Loucy (cell line): ENCODE results near the gene EPHA5.

ENCODE experiments used
- H2AFZ ChIP-seq: fragments of 200-600 bp; sonication (generic); 2 replicates; pipeline ENCODE4 v1.6.0; 2016; ENCODE audit warnings: antibody characterized with exemption, mild to moderate bottlenecking, low read length, moderate library complexity
- H3F3A ChIP-seq: fragments of 200-600 bp; 2 replicates; pipeline ENCODE4 v1.6.0; 2016; ENCODE audit warnings: antibody characterized with exemption, low read depth, mild to moderate bottlenecking
- H3K27me3 ChIP-seq: fragments of 200-600 bp; sonication (generic); 2 replicates; pipeline ENCODE4 v1.6.1; 2014; ENCODE audit warnings: low read length, mild to moderate bottlenecking; ENCODE audit not compliant: insufficient read depth, poor library complexity, severe bottlenecking
- H3K36me3 ChIP-seq: fragments of 200-600 bp; sonication (generic); 2 replicates; pipeline ENCODE4 v1.6.1; 2016; ENCODE audit warnings: low read length; ENCODE audit not compliant: insufficient read depth
- H3K4me1 ChIP-seq: fragments of 200-600 bp; sonication (generic); 2 replicates; pipeline ENCODE4 v1.5.1; 2014; ENCODE audit warnings: low read length, mild to moderate bottlenecking; ENCODE audit not compliant: insufficient read depth, poor library complexity, severe bottlenecking
- H3K4me2 ChIP-seq: fragments of 200-600 bp; sonication (generic); 2 replicates; pipeline ENCODE4 v1.6.0; 2014; ENCODE audit warnings: antibody characterized with exemption, low read length, low read depth, mild to moderate bottlenecking; ENCODE audit not compliant: poor library complexity, severe bottlenecking
- H3K4me3 ChIP-seq: fragments of 200-600 bp; sonication (generic); 2 replicates; pipeline ENCODE4 v1.5.1; 2014; ENCODE audit warnings: low read length, mild to moderate bottlenecking, mixed read lengths; ENCODE audit not compliant: poor library complexity, severe bottlenecking
- H3K79me2 ChIP-seq: fragments of 200-600 bp; sonication (generic); 2 replicates; pipeline ENCODE4 v1.6.1; 2014; ENCODE audit warnings: low read length; ENCODE audit not compliant: insufficient read depth
- H3K9ac ChIP-seq: fragments of 200-600 bp; sonication (generic); 2 replicates; pipeline ENCODE4 v1.6.0; 2014; ENCODE audit warnings: mild to moderate bottlenecking, low read depth, low read length, moderate library complexity; ENCODE audit not compliant: poor library complexity, severe bottlenecking
- H3K9me2 ChIP-seq: fragments of 200-600 bp; sonication (generic); replicated peaks from 2 replicates; pipeline ENCODE4 v1.6.1; 2016; ENCODE audit warnings: low read depth, low read length, mixed read lengths
- H3K9me3 ChIP-seq: fragments of 200-600 bp; sonication (generic); 2 replicates; pipeline ENCODE4 v1.6.1; 2014; ENCODE audit warnings: mild to moderate bottlenecking, antibody characterized with exemption, low read length, low read depth; ENCODE audit not compliant: insufficient read depth
- H4K20me1 ChIP-seq: fragments of 200-600 bp; sonication (generic); 2 replicates; pipeline ENCODE4 v1.6.0; 2014; ENCODE audit warnings: antibody characterized with exemption, low read length, mild to moderate bottlenecking; ENCODE audit not compliant: insufficient read depth, poor library complexity, severe bottlenecking
- CTCF ChIP-seq: fragments of 200-600 bp; sonication (generic); conservative IDR thresholded peaks from 2 replicates; pipeline ENCODE4 v1.5.1; 2014; ENCODE audit warnings: mild to moderate bottlenecking, antibody characterized with exemption, low read length
- EZH2phosphoT487 ChIP-seq: fragments of 200-600 bp; IDR thresholded peaks from 2 replicates; pipeline ENCODE4 v1.6.1; 2018; ENCODE audit warnings: antibody characterized with exemption, mild to moderate bottlenecking, moderate library complexity, borderline replicate concordance

Gene EPHA5

GRCh38 chr4:65665771-65666523, 4.3 kb downstream of the EPHA5 start:
- Histone ChIP-seq H3F3A (no peaks in the 10 kb centered on the region), H3K9me3 (no peaks in the 10 kb centered on the region), H2AFZ (no peak overlapping the region), H3K79me2 (no peaks in the 10 kb centered on the region), H4K20me1 (no peaks in the 10 kb centered on the region), H3K4me1 (no peaks in the 10 kb centered on the region), H3K4me3 (no peak overlapping the region), H3K9ac (no peak overlapping the region), H3K27me3 (no peaks in the 10 kb centered on the region), H3K36me3 (no peaks in the 10 kb centered on the region), H3K4me2 (no peak overlapping the region), H3K9me2 (no peaks in the 10 kb centered on the region)
- no peak for TF ChIP-seq EZH2phosphoT487
- no peak for TF ChIP-seq CTCF

- Histone ChIP-seq H3K4me1 (no peaks in the 10 kb centered on the region), H3K27me3 (no peaks in the 10 kb centered on the region), H4K20me1 (no peaks in the 10 kb centered on the region), H3K36me3 (no peaks in the 10 kb centered on the region), H3K79me2 (no peaks in the 10 kb centered on the region), H3F3A (no peaks in the 10 kb centered on the region), H3K9me2 (no peaks in the 10 kb centered on the region), H3K4me2 (no peak overlapping the region), H2AFZ (no peak overlapping the region; the same call in 1 of the 2 replicates), H3K9ac (no peak overlapping the region), H3K4me3 (no peak overlapping the region), H3K9me3 (no peaks in the 10 kb centered on the region)
- TF ChIP-seq CTCF (no peak), EZH2phosphoT487 (no peak)
Measured at GRCh38 chr4:65661471-65661870, 8.8 kb downstream of the EPHA5 start.

- Histone ChIP-seq H3K36me3 (no peaks in the 10 kb centered on the region), H3F3A (no peaks in the 10 kb centered on the region), H2AFZ (no peak overlapping the region), H3K9me2 (no peaks in the 10 kb centered on the region), H3K4me1 (no peaks in the 10 kb centered on the region), H4K20me1 (no peaks in the 10 kb centered on the region), H3K9ac (no peak overlapping the region), H3K27me3 (no peaks in the 10 kb centered on the region), H3K4me2 (no peak overlapping the region), H3K9me3 (no peaks in the 10 kb centered on the region), H3K4me3 (no peak overlapping the region), H3K79me2 (no peaks in the 10 kb centered on the region)
- no peak for TF ChIP-seq CTCF
- no peak for TF ChIP-seq EZH2phosphoT487
Measured at GRCh38 chr4:65658117-65658516, 12.2 kb downstream of the EPHA5 start.
